ENCODE results near the gene TAF11L8. TPM values are rescaled to one million over a fixed set of nuclear protein-coding genes. Genes with fewer than 3 reads are reported as not detected.
"Not testable (repeated sequence)": the region's sequence is repeated elsewhere in the genome, so short reads cannot be mapped to it uniquely, and the experiment has no call there.

Gene TAF11L8
- polyA plus RNA-seq (ENCODE audit: insufficient read length in 3 of 3) = not detected
- long read RNA-seq, donor 1 = 0 reads
- long read RNA-seq, donor 2 = 0 reads
- long read RNA-seq, donor 3 = 0 reads
- long read RNA-seq, donor 4 = 0 reads
- long read RNA-seq, donor 5 = 0 reads
- long read RNA-seq, donor 6 = 0 reads
- long read RNA-seq, donor 7 = 0 reads
- long read RNA-seq, donor 8 = 0 reads
- long read RNA-seq, donor 9 = 0 reads
- long read RNA-seq, donor 10 = 0 reads
- long read RNA-seq, donor 11 = 0 reads
- long read RNA-seq, donor 12 = 0 reads
- long read RNA-seq, donor 13 = 0 reads
- long read RNA-seq, donor 14 = 0 reads
- long read RNA-seq, donor 15 = 0 reads
- long read RNA-seq, donor 16 = 0 reads

GRCh38 chr5:17590860-17591259, at the start of gene TAF11L8:
Gene TAF11L8, minus strand, starts transcription at chr5:17590960.
- DNase-seq = not testable (repeated sequence)

DNA sequence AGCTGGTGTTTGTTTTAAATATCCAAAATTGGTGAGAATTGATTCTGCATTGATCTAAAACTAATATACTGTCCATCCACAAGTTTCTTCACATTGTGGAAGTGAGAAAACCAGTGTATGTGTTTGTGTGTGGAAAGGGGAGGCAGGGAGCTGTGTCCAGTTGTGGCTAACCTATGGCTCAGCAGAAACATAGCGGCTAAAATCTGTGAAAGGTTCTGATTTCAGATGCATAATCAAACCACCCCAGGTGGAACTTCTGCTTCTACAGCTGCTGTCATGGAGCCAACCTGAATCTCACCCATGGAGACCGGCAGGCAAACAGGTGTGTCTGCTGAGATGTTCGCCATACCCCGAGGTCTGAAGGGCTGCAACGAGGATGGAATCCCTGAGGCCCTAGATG, 43.4 kb upstream of the TAF11L8 start, which contains the start of gene TAF11L14:
TAF11L14 (plus strand) TSS at position 301 of the 400 bp plus-strand sequence.
- DNase-seq = no peak

DNA sequence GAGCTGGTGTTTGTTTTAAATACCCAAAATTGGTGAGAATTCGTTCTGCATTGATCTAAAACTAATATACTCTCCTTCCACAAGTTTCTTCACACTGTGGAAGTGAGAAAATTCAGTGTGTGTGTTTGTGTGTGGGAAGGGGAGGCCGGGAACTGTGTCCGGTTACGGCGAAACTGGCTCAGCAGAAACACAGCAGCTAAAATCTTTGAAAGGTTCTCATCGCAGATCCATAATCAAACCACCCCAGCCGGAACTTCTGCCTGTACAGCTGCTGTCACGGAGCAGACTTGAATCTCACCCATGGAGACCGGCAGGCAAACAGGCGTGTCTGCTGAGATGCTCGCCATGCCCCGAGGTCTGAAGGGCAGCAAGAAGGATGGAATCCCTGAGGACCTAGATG, 41.0 kb upstream of the TAF11L8 start, which contains the start of gene TAF11L13:
TAF11L13 (plus strand) TSS at position 301 of the 400 bp plus-strand sequence.
- not testable (repeated sequence) for DNase-seq

DNA sequence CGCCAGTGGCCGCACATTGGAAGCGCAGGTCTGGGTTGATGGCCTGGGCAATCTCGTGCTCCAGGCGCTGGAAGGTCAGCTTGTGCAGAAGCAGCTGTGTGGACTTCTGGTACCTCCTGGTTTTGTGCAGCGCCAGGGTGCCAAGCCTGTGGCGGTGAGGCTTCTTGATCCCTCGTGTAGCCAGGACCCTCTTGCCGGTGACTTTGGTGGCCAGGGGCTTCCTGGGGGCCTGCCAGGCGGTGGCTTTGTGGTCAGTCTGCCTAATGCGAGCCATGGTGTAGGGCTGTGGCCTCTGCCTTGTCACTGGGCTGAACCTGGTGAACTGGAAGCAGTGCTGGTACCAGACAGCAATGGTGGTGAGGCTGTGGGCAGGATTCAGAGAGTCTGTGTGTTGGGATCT, 34.9 kb upstream of the TAF11L8 start:
- no peak for DNase-seq

DNA sequence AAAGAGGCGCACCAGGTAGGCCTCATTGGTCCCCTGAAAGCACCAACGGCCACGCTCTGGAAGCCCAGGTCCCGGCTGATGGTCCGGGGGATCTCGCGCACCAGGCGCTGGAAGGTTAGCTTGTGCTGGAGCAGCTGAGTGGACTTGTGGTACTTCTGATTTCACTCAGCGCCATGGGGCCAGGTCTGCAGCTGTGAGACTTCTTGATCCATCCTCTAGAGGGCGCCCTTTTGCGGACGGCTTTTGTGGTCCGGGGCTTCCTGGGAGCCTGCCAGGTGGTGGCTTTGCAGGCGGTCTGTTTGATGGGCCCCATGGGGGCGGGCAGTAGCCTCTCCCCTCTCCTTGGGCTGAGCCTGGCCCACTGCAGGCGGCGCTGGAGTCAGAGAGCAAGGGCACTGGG, 29.9 kb upstream of the TAF11L8 start:
- DNase-seq = no peak

GRCh38 chr5:17619354-17619753, 28.6 kb upstream of the TAF11L8 start:
- DNase-seq = no peak

DNA sequence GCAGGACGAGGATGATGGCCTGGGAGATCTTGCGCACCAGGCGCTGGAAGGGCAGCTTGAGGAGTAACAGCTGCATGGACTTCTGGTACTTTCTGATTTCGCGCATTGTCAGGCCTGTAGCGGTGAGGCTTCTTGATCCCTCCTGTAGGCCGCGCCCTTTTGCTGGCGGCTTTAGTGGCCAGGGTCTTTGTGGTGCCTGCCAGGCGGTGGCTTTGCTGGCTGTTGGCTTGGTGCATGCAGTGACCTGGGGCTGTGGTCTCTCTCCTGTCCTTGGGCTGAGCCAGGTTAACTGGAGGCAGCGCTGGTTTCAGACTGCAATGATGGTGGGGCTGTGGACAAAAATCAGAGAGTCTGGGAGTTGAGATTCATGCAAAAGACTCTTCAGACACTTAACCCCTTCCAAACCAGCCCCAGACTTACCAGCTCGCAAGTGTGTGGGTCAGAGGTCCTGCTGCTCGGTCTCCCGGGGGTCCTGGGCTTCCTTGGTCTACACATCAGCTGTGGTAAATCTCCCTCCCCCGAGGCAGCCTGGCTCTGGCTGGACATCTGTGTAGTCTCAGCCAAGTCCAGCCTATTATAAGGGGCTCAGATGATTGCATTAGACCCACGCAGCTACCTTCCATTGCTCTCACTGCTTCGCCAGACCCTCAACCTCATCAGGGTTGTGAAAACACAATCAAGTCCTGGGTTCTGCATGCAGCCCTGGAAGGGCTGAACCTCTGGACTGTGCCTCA, 24.3 kb upstream of the TAF11L8 start:
- DNase-seq = no peak

GRCh38 chr5:17610092-17610491, 19.3 kb upstream of the TAF11L8 start, which contains the start of gene TAF11L12:
Gene TAF11L12, plus strand, starts transcription at chr5:17610392.
- not testable (repeated sequence) for DNase-seq

GRCh38 chr5:17607461-17607860, 16.7 kb upstream of the TAF11L8 start:
- not testable (repeated sequence) for DNase-seq

GRCh38 chr5:17604951-17605350, 14.2 kb upstream of the TAF11L8 start:
- no peak for DNase-seq

GRCh38 chr5:17603880-17604279, 13.1 kb upstream of the TAF11L8 start, which contains the start of gene TAF11L11:
Gene TAF11L11, plus strand, starts transcription at chr5:17604183.
- DNase-seq = not testable (repeated sequence)

GRCh38 chr5:17597728-17598127, 7.0 kb upstream of the TAF11L8 start, which contains the start of gene TAF11L10:
Gene TAF11L10, minus strand, starts transcription at chr5:17597828.
- DNase-seq = not testable (repeated sequence)

- DNase-seq = not testable (repeated sequence)
These were observed 3.5 kb upstream of the TAF11L8 start, which contains the start of gene TAF11L9 for GRCh38 chr5:17594255-17594654. Gene TAF11L9, minus strand, starts transcription at chr5:17594394.

- DNase-seq = not testable (repeated sequence)
These were observed 5.1 kb downstream of the TAF11L8 start, which contains the start of gene TAF11L7 for GRCh38 chr5:17585658-17586057. Gene TAF11L7, minus strand, starts transcription at chr5:17585758.

Other genes with a start within 250 kb of the TAF11L8 start
- gene TAF11L2, start 92.7 kb downstream of the TAF11L8 start, polyA plus RNA-seq (ENCODE audit: insufficient read length in 3 of 3) = not detected
- not detected for gene TAF11L3, start 72.6 kb downstream of the TAF11L8 start, polyA plus RNA-seq (ENCODE audit: insufficient read length in 3 of 3)
- not detected for gene TAF11L4, start 69.2 kb downstream of the TAF11L8 start, polyA plus RNA-seq (ENCODE audit: insufficient read length in 3 of 3)
- gene TAF11L5, start 65.7 kb downstream of the TAF11L8 start, polyA plus RNA-seq (ENCODE audit: insufficient read length in 3 of 3) = not detected
- gene TAF11L6, start 62.3 kb downstream of the TAF11L8 start, polyA plus RNA-seq (ENCODE audit: insufficient read length in 3 of 3) = not detected
- not detected for gene TAF11L7, start 5.2 kb downstream of the TAF11L8 start, polyA plus RNA-seq (ENCODE audit: insufficient read length in 3 of 3)
- gene TAF11L9, start 3.4 kb upstream of the TAF11L8 start, polyA plus RNA-seq (ENCODE audit: insufficient read length in 3 of 3) = not detected
- gene TAF11L10, start 6.9 kb upstream of the TAF11L8 start, polyA plus RNA-seq (ENCODE audit: insufficient read length in 3 of 3) = not detected
- gene TAF11L11, start 13.2 kb upstream of the TAF11L8 start, polyA plus RNA-seq (ENCODE audit: insufficient read length in 3 of 3) = not detected
- not detected for gene TAF11L12, start 19.4 kb upstream of the TAF11L8 start, polyA plus RNA-seq (ENCODE audit: insufficient read length in 3 of 3)
- gene TAF11L13, start 41.1 kb upstream of the TAF11L8 start, polyA plus RNA-seq (ENCODE audit: insufficient read length in 3 of 3) = not detected
- gene TAF11L14, start 43.5 kb upstream of the TAF11L8 start, polyA plus RNA-seq (ENCODE audit: insufficient read length in 3 of 3) = not detected